GM21367 (cell line): ENCODE data around the gene TMEM140.
"Not testable (repeated sequence)": the region's sequence is repeated elsewhere in the genome, so short reads cannot be mapped to it uniquely, and the experiment has no call there.

Experiments used
- ATAC-seq: cut with Tn5 transposase; IDR thresholded peaks from one replicate; pipeline ENCODE4 v1.9.1; 2021; ENCODE audit not compliant: unreplicated experiment

The TMEM140 gene

DNA sequence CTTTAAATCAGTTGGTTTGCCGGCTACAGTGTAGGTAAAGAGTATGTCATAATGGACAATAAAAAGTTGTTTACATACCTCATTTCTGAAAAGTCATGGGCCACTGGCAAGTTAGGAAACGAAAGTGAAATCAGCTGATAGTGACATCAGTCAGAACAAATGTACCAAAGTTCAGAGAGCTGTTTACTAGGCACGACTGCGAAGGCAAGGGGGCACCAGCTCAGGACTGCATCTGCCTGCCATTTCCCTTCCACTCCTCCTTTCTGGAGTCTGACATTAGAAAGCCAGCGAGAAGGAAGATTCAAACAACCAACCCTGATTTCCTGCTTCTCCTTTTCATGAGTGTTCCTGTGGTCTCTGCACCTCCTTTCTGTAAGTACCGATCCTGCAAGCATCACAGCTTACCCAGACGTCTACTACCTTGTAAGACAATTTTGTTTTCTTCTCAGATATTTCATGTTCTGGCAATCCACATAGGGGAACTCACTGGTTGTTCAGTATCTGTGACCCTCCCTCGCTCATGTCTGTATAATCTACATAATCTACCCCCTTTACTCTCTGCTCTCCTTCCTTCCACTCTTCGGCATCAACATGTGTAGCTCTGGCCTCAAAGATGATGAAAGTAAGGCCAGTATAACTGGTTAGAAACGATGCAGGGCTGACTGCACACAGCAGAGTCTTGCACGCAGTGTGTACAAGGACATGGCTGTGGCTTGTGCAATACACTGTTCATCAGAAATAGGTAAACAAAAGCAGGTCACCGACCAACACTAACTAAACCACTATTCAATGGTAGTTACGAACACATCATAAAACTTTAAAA lies at the start of gene TMEM140:
TSS of gene TMEM140 (plus strand) at position 174 of the 823 bp plus-strand sequence. CDS start 16,370 bp downstream, outside the sequence.
- ATAC-seq = peak; percentile 64

GRCh38 chr7:135098391-135098790 lies 49.5 kb upstream of the TMEM140 start:
- ATAC-seq = no peak

GRCh38 chr7:135100856-135101255 lies 47.0 kb upstream of the TMEM140 start:
- ATAC-seq = no peak

GRCh38 chr7:135102372-135102771 lies 45.5 kb upstream of the TMEM140 start:
- ATAC-seq = peak; percentile 83

DNA sequence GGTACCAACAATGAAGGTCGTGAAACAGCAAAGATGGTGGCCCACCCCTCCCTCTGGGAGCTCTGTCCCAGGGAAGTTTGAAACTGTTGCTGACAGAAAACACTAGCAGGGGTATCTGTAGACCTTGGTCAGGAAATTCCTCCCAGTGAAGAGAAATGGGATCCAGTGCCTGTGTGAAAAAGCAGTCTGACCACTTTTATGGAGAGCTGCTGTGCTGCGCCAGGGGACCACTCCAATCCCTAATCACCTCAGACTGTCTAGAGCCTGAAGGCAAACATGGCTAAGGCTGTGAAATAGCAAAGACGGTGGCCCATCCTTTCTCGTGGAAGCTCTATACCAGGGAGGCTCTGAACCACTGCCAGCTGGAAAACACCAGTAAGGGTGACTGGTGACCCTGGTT lies 38.3 kb upstream of the TMEM140 start:
- ATAC-seq = no peak

GRCh38 chr7:135109976-135110375 lies 37.9 kb upstream of the TMEM140 start:
- ATAC-seq = no peak

DNA sequence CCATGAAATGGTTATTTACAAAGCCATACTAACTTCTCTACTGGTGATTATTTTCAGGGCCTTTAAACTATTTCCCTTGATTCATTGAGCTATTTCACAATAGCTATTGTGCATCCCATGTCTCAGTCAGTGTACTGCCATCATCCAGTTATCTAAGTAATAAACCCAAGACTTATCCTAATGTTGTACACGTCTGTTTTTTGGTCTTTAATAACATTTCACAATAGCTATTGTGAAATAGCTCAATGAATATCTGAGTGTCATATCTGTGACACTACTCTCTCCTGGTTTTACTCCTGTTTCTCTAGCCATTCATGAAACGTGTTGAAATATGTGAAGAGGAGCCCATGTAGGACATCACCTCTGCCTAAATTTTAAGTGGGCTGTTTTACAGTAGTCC lies 36.5 kb upstream of the TMEM140 start:
- no peak for ATAC-seq

DNA sequence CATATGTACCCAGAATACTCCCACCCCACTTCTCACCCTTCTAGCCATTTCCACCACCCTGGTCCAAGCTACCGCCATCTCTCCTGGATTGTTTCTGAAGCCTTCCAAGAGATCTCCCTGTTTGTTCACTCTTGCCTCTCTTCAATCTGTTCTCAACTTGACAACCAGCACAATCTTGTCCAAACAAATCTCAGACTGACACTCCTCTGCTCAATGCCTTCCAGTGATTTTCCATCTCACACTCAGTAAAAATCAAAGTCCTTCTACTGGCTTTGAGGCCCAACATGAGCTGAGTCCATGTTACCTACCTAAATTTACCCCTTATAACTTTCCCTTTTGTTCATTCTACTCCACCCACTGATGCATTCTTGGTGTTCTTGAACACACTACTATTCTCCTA lies 33.2 kb upstream of the TMEM140 start:
- ATAC-seq = no peak

- ATAC-seq = no peak
Measured at GRCh38 chr7:135117096-135117495, 30.8 kb upstream of the TMEM140 start.

DNA sequence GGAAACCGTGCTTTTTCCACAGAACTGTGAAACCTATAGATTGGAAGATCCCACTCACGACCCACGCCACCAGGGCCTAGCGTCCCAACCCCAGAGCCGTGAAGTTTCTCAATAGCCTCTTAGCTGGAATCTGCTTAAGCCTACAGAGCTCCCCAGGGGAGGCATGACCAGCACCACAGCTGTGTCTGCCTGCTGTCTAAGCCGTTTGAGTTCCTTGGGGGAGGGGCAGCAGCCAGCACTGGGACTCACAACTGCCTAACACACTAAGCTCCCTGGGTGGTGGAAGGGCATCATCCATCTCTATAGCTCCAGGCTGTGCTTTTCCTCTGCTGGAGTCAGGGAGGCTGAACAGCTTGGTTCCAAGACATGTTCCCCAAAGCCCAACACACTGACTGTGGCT lies 26.0 kb upstream of the TMEM140 start:
- no peak for ATAC-seq

- not testable (repeated sequence) for ATAC-seq
Measured at GRCh38 chr7:135124631-135125030, 23.2 kb upstream of the TMEM140 start.

GRCh38 chr7:135128931-135129330 lies 18.9 kb upstream of the TMEM140 start:
- ATAC-seq = no peak

- no peak for ATAC-seq
Measured at GRCh38 chr7:135129579-135129978, 18.3 kb upstream of the TMEM140 start.

DNA sequence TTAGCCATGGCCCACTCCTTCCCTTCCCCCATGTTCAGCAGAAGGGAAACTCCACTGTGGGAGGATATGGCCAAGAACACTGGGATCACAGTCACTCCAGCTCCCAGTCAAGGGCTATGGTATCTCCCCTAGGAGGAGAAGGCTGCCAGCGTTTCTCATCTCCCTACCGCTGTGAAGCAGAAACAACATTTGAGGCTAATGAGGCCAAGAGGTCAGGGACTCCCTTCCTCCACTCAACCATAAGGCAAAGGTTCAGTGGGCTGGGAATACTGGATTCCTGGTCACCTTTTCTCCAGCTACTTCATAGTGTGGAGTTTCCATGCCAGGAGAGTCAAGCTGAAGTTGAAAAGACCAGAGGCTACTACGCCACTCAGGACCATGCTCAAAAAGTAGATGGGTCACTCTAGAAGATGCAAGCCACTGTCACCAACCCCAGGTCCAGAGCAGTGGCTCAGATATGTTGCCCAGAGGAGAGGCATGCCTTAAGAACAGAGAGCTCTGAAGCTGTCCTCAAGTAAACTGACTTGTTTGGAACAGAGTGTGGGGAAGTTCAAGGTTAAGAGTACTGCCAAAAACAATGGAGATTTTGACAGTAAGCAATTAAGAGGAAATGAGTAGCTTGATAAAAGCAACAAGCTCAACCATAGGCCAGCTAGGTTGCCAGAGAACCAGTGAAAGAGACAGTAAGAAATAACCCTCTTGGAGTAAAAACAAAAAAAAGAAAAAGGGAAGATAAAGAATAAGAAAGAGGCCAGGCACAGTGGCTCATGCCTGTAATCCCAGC lies 3.8 kb upstream of the TMEM140 start:
- no peak for ATAC-seq

DNA sequence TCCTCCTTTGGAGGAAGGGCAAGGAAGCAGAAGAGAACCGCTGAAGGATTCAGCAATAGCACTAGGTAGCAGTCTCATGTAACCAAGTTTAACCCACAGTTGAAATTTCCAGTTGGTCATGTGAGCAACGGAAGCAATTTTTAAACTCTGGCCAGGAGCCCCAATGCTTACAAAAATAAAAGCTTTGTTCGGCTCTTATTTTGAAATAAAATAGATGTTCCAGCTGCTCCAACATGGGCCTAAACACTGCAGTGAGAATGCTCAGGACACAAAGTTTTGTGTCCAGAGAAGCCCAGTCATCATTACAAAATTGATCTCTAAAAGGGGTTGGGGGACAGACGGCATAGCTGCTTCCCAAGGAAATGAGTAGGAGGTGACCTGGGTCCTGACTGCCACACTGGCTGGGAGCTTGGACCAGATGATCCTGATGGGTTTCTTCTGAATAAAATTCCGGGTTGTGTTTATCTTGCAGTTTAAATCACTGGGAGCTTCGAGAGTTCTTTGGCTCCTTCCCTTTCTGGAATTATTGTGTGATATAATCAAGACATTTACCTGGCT lies 452 bp upstream of the TMEM140 start:
- no peak for ATAC-seq

DNA sequence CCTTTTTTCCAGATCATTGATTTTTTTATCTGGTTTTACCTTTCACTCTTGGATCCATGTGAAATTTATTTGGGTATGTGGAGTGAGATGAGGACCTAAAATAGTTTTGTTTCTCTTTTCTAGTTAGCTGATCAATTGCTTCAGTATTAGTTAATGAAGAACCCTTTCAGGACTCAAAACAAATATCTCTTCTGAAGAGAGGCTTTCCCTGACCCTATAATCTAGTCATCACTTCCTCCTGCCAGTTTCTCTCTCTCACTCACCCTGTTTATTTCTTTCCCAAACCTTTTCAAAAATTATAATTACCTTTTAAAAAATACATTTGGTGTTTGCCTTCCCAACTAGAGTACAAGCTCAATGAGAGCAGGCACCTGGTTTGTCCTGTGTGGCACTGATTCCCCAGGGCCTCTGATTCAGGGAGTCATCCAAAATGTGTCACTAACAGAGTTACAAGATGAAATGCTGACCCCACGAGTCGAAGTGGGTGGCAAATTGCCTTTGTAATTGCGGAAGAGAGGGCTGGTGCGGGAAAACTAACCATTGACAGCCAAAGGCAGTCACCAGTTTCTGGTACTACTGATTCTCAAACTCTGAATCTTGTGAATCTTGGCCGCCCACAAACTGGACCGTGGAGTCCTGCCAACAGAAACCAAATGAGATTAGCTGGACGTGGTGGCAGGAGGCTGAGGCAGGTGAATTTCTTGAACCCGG lies 2.4 kb downstream of the TMEM140 start:
- no peak for ATAC-seq

GRCh38 chr7:135151132-135151531 lies 3.3 kb downstream of the TMEM140 start:
- no peak for ATAC-seq

DNA sequence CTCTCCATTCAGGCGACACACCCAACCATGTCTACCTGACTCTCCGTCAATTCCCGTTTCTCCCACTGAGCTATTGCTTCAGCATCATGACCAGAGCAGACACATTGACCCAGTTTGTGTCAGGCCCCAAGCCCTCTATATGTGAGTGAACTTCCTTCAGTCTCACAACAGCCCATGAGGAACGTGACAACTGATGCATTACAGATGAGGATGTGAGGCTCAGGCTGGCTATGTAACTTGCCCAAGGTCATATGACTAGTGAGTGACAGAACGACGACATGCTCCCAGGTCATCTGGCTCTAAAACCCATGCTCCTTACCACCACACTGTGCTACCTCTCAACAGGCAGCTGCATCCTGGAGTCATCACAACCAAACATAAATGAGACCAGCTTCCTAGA lies 3.7 kb downstream of the TMEM140 start:
- no peak for ATAC-seq

DNA sequence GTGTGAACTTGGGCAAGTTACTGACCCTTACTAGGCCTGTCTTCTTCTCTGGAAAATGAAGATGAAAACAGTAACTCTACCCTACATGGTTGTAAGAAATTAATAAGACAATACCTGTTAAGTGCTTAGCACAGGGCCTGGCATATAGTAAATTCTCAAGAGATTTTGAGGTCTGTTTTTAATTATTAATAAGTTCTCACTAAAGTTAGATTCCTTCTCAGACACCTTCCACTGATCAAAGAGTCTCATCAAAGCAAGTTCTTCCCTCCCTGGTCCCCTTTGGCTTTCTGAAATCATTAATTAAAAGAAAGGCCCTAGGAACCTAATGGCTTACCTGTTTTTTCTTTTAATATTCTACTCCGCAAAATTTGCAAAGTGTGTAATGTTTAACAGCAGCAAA lies 4.6 kb downstream of the TMEM140 start:
- no peak for ATAC-seq

- no peak for ATAC-seq
Measured at GRCh38 chr7:135154734-135155133, 6.9 kb downstream of the TMEM140 start.

- no peak for ATAC-seq
Measured at GRCh38 chr7:135156290-135156689, 8.4 kb downstream of the TMEM140 start.
